ENCODE results near the gene PLEKHM1.

Gene PLEKHM1

DNA sequence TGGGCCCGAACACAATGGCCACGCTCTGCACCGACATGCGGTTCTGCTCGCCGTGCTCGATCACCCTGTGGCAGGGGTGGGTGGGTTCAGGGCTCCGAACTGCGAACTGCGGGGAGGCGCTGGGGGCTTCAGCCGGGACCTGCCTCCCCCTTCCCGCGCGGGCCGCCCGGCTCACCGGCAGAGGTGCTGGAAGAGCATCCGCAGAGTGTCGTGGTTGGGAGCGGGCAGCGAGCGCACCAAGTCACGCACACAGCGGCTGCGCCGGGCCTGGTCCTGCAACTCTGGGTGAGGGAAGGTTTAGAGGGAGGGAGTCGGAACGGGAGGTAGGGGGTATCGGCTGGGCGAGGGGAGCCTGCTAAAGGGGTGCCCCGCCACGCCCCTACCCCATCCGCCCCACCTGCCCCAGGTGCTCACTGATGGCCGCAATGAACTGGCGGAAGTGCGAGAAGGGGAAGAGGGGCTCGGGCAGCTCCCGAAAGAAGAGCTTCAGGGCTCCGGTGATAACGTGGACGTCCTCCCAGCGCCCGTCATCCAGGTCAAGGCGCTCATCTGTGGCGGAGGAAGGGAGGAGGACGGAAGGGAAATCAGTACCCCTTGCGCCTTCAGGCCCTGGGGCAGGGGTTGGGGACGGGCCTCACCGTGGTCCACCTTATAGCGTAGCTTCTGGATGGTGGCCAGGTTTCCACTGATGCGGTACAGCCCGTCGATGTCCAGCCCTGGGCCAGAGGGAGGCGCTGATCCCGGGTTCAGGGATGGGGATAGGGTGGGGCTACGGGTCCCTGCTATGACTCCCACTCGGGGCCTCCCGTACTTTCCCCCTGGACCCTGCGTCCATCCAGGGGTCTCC, 94.7 kb downstream of the PLEKHM1 start:
- no peak for DNase-seq

DNA sequence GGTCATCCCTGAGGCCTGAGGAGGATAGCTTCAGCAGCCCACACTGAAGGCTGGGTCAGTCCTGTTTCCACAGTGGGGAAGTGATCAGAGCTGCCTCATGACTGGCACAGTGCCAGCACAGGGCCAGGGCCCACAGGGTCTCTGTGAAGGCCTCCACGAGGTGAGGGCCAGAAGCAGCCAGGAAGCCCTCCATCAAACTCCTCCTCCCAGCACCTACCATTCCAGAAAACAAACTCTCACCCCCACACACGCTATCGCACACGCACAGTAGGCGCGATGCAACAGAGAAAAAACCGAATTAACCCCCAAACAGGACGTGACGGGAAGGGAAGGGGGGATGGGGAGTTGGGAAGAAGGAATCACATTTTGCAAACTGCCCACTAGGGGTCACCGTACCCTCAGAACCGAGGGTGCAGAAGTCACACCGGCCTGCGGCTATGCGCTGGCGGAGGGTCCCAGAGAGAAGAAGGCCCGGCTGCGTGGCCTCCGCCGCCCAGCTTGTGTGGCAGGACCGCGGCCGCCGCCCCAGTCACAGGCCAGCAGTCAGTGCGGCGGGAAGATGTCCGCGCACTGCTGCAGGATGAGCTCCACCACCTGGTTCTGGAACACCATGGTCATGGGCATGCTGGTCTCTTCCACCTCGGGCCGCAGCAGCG, 95.5 kb downstream of the PLEKHM1 start:
- peak; percentile 21 for DNase-seq

DNA sequence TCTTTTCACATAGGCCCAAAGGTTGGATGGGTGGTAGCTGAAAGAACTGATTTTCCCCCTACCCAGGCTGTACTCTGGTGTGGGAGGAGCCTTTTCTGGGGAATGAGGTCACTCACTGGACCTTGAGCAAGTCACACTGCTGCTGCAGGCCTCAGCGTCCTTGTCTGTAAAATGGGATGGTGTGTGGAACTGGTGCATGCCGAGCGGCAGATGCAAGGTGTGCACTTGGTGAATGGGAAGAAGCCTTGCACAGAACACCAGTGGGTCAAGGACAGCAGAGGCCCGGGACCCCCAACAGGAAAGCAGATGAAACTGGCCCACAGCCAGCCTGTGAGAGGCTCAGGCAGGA, 96.0 kb downstream of the PLEKHM1 start:
- no peak for DNase-seq

DNA sequence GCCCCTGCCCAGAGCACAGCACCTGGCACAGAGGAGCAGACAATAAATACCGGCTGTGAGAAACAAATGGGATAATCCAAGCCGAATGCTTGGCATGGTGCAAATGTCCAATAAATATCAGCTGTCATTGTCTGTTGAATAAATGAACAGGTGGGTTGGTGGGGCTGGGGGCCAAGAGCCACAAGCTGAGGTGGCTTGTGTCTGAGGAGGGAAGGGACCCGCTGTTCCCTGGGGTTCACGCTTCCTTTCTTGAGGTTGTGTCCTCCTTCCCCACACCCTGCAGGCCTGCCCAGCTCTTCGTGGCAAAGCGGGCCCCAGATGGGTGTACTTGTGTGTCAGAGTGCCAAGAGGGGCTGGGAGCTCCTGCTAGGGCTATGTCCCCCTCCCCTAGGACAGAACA, 96.4 kb downstream of the PLEKHM1 start:
- no peak for DNase-seq

DNA sequence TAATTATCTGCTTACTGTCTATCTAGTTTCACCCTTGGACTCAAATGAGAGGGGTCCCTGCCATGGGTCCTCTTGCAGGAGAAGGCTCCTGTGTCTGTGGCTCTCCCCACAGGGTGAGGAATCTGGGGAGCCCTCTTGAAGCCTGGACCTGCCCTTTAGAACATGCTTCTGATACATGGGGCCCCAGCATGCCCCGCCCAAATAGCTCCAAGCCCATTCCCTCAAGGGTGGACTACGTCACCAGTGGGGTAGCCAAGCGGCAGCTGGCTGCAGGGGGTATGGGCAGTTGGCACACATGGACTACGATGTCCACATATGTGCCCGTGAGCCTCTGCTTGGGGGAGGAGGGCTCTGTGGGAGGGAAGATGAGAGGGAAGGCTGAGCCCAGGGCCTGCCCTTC, 97.1 kb downstream of the PLEKHM1 start:
- no peak for DNase-seq

DNA sequence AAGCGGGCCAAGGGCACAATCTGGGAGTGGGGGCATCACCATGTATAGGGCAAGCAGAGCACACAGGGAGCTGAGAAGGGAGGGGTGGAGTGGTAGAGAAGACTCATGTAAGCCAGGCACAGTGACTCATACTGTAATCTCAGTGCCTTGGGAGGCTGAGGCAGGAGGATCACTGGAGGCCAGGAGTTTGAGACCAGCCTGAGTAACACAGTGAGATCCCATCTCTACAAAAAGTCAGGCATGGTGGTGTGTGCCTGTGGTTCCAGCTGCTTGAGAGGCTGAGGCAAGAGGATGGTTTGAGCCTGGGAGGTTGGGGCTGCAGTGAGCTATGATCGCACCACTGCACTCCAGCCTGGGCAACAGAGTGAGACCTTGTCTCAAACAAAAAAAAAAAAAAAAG, 98.6 kb downstream of the PLEKHM1 start:
- no peak for DNase-seq

DNA sequence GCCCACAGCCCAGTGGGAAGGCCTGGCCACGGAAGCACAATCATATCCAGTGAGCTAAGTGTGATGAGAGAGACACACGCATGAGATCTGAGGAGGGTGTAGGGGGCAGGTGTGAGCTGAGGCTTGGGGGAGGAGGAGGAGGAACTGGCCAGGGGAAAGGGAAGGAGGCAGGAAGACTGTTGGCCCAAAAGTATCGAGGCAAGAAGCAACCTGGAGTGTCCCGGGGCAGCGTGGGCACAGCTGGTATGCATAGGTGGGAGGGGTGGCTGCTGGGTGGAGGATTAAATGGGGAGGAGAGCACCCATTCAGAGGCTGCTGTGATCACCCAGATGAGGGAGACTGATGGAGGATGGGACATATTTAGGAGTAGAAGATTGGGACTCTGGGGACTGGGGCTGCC, 99.2 kb downstream of the PLEKHM1 start:
- no peak for DNase-seq

DNA sequence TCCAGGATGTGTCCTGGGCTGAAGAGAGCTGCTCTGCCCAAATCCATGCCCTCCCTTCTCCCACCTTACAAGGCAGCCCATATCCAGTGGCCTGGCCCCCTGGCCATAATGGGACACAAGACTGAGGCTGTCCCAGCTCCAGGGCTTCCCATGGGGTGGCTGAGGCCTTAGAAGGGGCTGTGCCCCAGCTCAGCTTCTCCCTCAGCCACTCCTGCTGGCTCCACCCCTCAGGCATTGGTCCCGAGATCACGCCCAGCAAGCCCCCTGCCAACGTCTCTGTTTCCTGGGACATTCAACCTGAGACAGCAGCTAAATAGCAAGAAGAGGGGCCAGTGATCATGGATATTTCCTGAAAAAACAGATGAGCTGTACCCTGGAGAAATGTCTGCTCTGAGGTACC, 101.2 kb downstream of the PLEKHM1 start:
- DNase-seq: no peak

DNA sequence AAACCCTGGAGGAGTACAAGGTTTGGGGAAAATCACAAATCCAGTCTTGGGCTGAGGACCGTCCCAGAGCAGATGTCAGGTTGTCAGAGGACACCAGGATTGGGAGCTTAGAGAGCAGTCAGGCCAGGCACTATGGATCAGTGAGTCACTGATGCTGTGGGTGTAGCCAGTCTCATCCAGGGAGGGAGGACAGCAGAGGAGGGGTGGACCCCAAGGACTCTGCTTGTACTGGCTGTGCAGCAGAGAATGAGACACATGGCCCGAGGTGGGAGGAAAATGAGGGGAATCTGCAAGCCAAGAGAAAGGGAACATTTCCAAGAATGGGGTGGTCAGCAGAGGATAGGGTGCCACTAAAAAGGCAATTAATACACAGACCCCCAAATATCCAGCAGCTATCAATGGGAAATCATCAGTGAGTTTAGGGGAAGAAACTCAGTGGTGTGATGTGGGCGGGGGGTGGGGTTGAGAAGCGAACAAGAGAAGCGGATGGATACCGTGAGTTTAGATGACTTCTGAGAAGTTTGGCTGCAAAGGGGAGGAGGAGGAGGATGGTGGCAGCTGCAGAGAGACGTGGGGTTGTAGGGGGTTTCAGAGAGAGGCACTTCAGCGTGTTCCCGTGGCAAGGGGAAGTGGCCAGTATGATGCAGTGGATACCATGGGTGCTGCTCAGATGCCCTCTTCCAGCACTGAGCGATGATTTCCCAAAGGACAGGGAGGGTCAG, 101.8 kb downstream of the PLEKHM1 start:
- DNase-seq: no peak

DNA sequence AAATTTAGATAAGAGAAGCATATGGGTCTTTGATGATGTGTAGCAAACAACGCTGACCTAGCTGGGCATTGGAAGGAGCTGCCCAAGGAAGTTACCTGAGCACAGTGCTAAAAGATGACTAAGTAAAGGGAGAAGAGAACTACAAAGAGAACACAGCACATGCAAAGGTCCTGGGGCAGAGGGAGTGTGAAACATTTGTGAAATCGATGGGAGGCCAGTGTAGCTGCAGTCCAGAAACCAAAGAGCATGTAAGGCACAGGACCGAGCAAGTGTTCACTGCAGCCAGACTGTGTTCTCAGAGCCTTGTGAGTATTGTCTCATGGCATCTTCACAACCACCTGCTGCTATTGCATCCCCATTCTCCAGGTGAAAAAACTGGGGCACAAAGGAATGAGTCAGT, 102.8 kb downstream of the PLEKHM1 start:
- no peak for DNase-seq

DNA sequence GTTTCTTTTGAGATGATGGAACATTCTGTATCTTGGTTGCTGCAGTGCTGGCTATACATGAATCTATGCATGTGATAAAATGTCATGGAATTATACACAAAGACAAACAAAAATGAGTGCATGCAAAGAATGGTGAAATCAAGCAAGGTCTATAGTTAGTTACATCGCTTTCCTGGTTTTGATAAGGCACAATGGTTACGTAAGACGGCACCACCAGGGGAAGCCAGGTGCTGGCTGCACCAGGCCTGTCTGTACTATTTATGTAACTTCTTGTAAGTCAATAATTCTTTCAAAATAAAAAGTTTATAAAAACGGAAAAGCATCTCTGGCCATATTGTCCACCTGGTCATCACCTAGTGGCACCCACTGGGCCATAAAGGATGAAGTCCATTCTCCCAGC, 104.3 kb downstream of the PLEKHM1 start:
- no peak for DNase-seq
